Left lung (tissue), 10 donors: ENCODE data around the gene WDR89. TPM values are rescaled to one million over a fixed set of nuclear protein-coding genes. Genes with fewer than 3 reads are reported as not detected.

Experiments used
- ATAC-seq: fragments of 200-7000 bp; cut with Tn5 transposase; one replicate; pipeline ENCODE4 v1.9.1; 2020; ENCODE audit warnings: moderate library complexity
- DNase-seq, 4 donors: peaks; one replicate each; pipeline ENCODE4 v3.0.0-alpha.2; 2013 to 2020
- H3K27ac ChIP-seq, 2 donors: fragments of 200-600 bp; sonication (generic) in 1 of 2; one replicate each; pipeline versions ENCODE4 v1.5.0 to v1.8.0; 2020 to 2021
- H3K27me3 ChIP-seq, 2 donors: fragments of 200-600 bp; sonication (generic) in 1 of 2; one replicate each; pipeline versions ENCODE4 v1.5.0 to v1.8.0; 2020 to 2021
- H3K36me3 ChIP-seq, 2 donors: fragments of 200-600 bp; sonication (generic) in 1 of 2; one replicate each; pipeline versions ENCODE4 v1.5.0 to v1.8.0; 2020 to 2021
- H3K4me1 ChIP-seq, 2 donors: fragments of 200-600 bp; one replicate each; pipeline ENCODE4 v1.8.0; 2021
- H3K4me3 ChIP-seq, 2 donors: fragments of 200-600 bp; sonication (generic) in 1 of 2; one replicate each; pipeline versions ENCODE4 v1.5.0 to v1.8.0; 2020 to 2021; ENCODE audit warnings: mild to moderate bottlenecking in 1 of 2
- H3K9me3 ChIP-seq, 2 donors: fragments of 200-600 bp; sonication (generic) in 1 of 2; one replicate each; pipeline versions ENCODE4 v1.5.0 to v1.8.0; 2020 to 2021
- CTCF ChIP-seq, 2 donors: fragments of 200-600 bp; sonication (generic) in 1 of 2; IDR thresholded peaks; one replicate each; pipeline versions ENCODE4 v1.5.0 to v1.8.0; 2021; ENCODE audit warnings: antibody characterized with exemption in 2 of 2
- intact Hi-C, 2 donors: fragments of 100-400 bp; cut with DNase I; formaldehyde crosslinking; loops; one replicate each; pipeline versions ENCODE4 v1.11.2 to v1.14.2; 2022
- polyA plus RNA-seq, 6 donors: library from polyadenylated mRNA; unstranded; fragments of 120-200 nt; gene quantifications; one replicate each; pipeline ENCODE4 v1.2.1, GENCODE V29; 2013; ENCODE audit not compliant: insufficient read length in 6 of 6
- total RNA-seq, 2 donors: library from RNA; stranded (reverse); fragmentation: NEBNext Ultra II Directional; extraction: Animal tissue kit (Norgen Biotek cat#: 25700); gene quantifications; one replicate each; pipeline ENCODE4 v1.2.1, GENCODE V29; 2021
- donor health status: DM: no; HTN: yes; CAD: no.
- donor health status: DM: no; HTN: no; CAD: no.

The WDR89 gene
- total and polyA plus RNA-seq, 8 donors = 10.9 to 23.9 (median 21.8) TPM

- ATAC-seq = no peak
- intact Hi-C loops = no loop called here
- H3K4me3 ChIP-seq = no peak overlapping the region
Measured at GRCh38 chr14:63682727-63683593, 41.3 kb upstream of the WDR89 start.

GRCh38 chr14:63678536-63678935 is 36.9 kb upstream of the WDR89 start:
- H3K36me3 ChIP-seq = peaks cover 0 to 2% of the 10 kb centered on the region in 2 donors
- H3K9me3 ChIP-seq = no peaks in the 10 kb centered on the region
- H3K4me1 ChIP-seq = no peaks in the 10 kb centered on the region
- intact Hi-C loops = no loop called here
- H3K27ac ChIP-seq = no peak overlapping the region
- ATAC-seq (peak; percentile 29), DNase-seq (no peak)
- H3K27me3 ChIP-seq = no peaks in the 10 kb centered on the region
- no peak for TF ChIP-seq CTCF (IDR thresholded peaks at IDR 0.05)
- H3K4me3 ChIP-seq = no peak overlapping the region

More at GRCh38 chr14:63682727-63683593, 41.3 kb upstream of the WDR89 start:
- Histone ChIP-seq H3K4me1 (no peaks in the 10 kb centered on the region), H3K27ac (no peak overlapping the region), H3K36me3 (peaks cover 0 to 2% of the 10 kb centered on the region in 2 donors), H3K9me3 (no peaks in the 10 kb centered on the region), H3K27me3 (no peaks in the 10 kb centered on the region)
- no peak for TF ChIP-seq CTCF (IDR thresholded peaks at IDR 0.05)
- no peak for DNase-seq

GRCh38 chr14:63677891-63678379 is 36.3 kb upstream of the WDR89 start:
- no peaks in the 10 kb centered on the region for H3K27me3 ChIP-seq
- H3K9me3 ChIP-seq = no peaks in the 10 kb centered on the region
- H3K36me3 ChIP-seq = peaks cover 0 to 2% of the 10 kb centered on the region in 2 donors
- no peaks in the 10 kb centered on the region for H3K4me1 ChIP-seq
- no peak overlapping the region for H3K27ac ChIP-seq
- DNase-seq (no peak), ATAC-seq (peak; percentile 62)
- intact Hi-C loops = no loop called here
- no peak overlapping the region for H3K4me3 ChIP-seq
- no peak for TF ChIP-seq CTCF (IDR thresholded peaks at IDR 0.05)

GRCh38 chr14:63676615-63677014 is 34.9 kb upstream of the WDR89 start:
- Histone ChIP-seq H3K4me3 (no peak overlapping the region), H3K27me3 (no peaks in the 10 kb centered on the region), H3K4me1 (no peaks in the 10 kb centered on the region), H3K27ac (no peak overlapping the region), H3K36me3 (peaks cover 0 to 2% of the 10 kb centered on the region in 2 donors), H3K9me3 (no peaks in the 10 kb centered on the region)
- no peak for TF ChIP-seq CTCF (IDR thresholded peaks at IDR 0.05)
- DNase-seq (no peak), ATAC-seq (no peak)
- intact Hi-C loops = no loop called here

- TF ChIP-seq CTCF (IDR thresholded peaks at IDR 0.05) = no peak
- Histone ChIP-seq H3K27ac (no peak overlapping the region), H3K4me1 (no peaks in the 10 kb centered on the region), H3K4me3 (no peak overlapping the region), H3K27me3 (no peaks in the 10 kb centered on the region), H3K9me3 (no peaks in the 10 kb centered on the region), H3K36me3 (no peaks in the 10 kb centered on the region)
- DNase-seq = no peak
- peak; percentile 17 for ATAC-seq
- intact Hi-C loops = no loop called here
Measured at GRCh38 chr14:63673886-63674497, 32.3 kb upstream of the WDR89 start.
